ENCODE measurements around the gene ATF5. TPM values are rescaled to one million over a fixed set of nuclear protein-coding genes. Genes with fewer than 3 reads are reported as not detected.

Gene ATF5
- total and polyA plus RNA-seq, 10 of the 15 experiments (the other 5 are each of a cell fraction or from before 2014, with no cell fraction given), result 9.1 to 133 (median 24.0) TPM

- FAIRE-seq (no peak), DNase-seq (ENCODE audit: low read depth, low spot score) (no peak), ATAC-seq (no peak)
- no peaks in the 10 kb centered on the region; the same call in 2 of the 3 replicates for H3K9me3 ChIP-seq (replicated peaks; ENCODE audit: control insufficient read depth, insufficient read depth, low read length)
- no peak overlapping the region for H3K27ac ChIP-seq (ENCODE audit: control insufficient read depth, insufficient read depth)
- H3K4me3 ChIP-seq, result no peak overlapping the region
- no peak overlapping the region for H2AFZ ChIP-seq (ENCODE audit: control insufficient read depth, low read depth, low read length)
- H3K4me2 ChIP-seq (ENCODE audit: control insufficient read depth, insufficient read depth), result no peak overlapping the region
- no TSS peak for BruUV-seq (replicated peaks)
- 92% methylated on average over 17 of the region's 17 CpGs for WGBS (ENCODE audit: insufficient coverage, insufficient replicate concordance, low lambda C conversion rate, missing lambda C conversion rate)
- intact Hi-C loops (cut with micrococcal nuclease; ENCODE audit: unreplicated experiment), result no loop called here
- ChIA-PET CTCF (no interaction called here), SMC1A (ENCODE audit: uncharacterized antibody, unreplicated experiment) (no interaction called here), POLR2A (interaction anchor here (1.4 to 1.6 kb wide), 2 partner anchors 12 to 46 kb away, joined by 4 to 5 read pairs; no protein-coding TSS in a partner anchor), RAD21 (ENCODE audit: unreplicated experiment) (no interaction called here)
- peaks cover 8% of the 10 kb centered on the region for H3K4me1 ChIP-seq (ENCODE audit: control insufficient read depth, insufficient read depth, low read length)
- no peaks in the 10 kb centered on the region for H4K20me1 ChIP-seq (ENCODE audit: control insufficient read depth, insufficient read depth)
- TF ChIP-seq RFX5 (IDR thresholded peaks at IDR 0.05; ENCODE audit: low read depth, low read length) (no peak), POU2F2 (IDR thresholded peaks at IDR 0.05; ENCODE audit: borderline replicate concordance, low read depth, low read length) (no peak), HDAC2 (IDR thresholded peaks at IDR 0.05) (no peak), POLR2A (IDR thresholded peaks at IDR 0.05; ENCODE audit: low read depth, low read length) (no peak), TARDBP (IDR thresholded peaks at IDR 0.05; ENCODE audit: borderline replicate concordance) (no peak), RCOR1 (conservative IDR thresholded peaks at IDR 0.05; ENCODE audit: low read depth, low read length) (no peak), RAD21 (IDR thresholded peaks at IDR 0.05; ENCODE audit: insufficient read depth, low read depth, low read length) (no peak), BCLAF1 (IDR thresholded peaks at IDR 0.05) (no peak), MTA3 (IDR thresholded peaks at IDR 0.05; ENCODE audit: borderline replicate concordance, low read length) (no peak), SREBF1 (IDR thresholded peaks at IDR 0.05; ENCODE audit: low read length) (no peak), E4F1 (IDR thresholded peaks at IDR 0.05; ENCODE audit: borderline replicate concordance, partially characterized antibody) (no peak), IRF5 (IDR thresholded peaks at IDR 0.05; ENCODE audit: borderline replicate concordance) (no peak), JUND (IDR thresholded peaks at IDR 0.05; ENCODE audit: low read depth, low read length) (no peak), CBFB (IDR thresholded peaks at IDR 0.05; ENCODE audit: low read depth) (no peak), RELB (IDR thresholded peaks at IDR 0.05; ENCODE audit: low read depth) (no peak), RBBP5 (conservative IDR thresholded peaks at IDR 0.05) (no peak), PAX5 (IDR thresholded peaks at IDR 0.05; ENCODE audit: borderline replicate concordance, low read depth, low read length) (no peak)
- H3K9ac ChIP-seq (ENCODE audit: control insufficient read depth, insufficient read depth, low read length), result no peak overlapping the region
- no peaks in the 10 kb centered on the region for H3K27me3 ChIP-seq (replicated peaks in 1 of 2; ENCODE audit: control insufficient read depth in 2 of 2, insufficient read depth in 2 of 2, low read length in 1 of 2)
- H3K79me2 ChIP-seq (ENCODE audit: control insufficient read depth, insufficient read depth, low read length), result peaks cover 8% of the 10 kb centered on the region
- H3K36me3 ChIP-seq (ENCODE audit: control insufficient read depth in 2 of 2, insufficient read depth in 2 of 2, low read length in 1 of 2), result peaks cover 8 to 13% of the 10 kb centered on the region in 2 experiments
- in situ Hi-C loops (cut with MboI), result loop anchor here (25.0 kb wide), 1 partner anchor 1244 kb away; the partner anchor contains the start of genes CA11 and DBP
Observed at GRCh38 chr19:49881186-49881585, 47.8 kb upstream of the ATF5 start.
